Stimulated activated CD8-positive, alpha-beta memory T cell treated with anti-CD3 and anti-CD28 coated beads, Interleukin-12 subunit alpha, Interleukin-12 subunit beta, amount 100 ng/mL, for 4 hours (primary cell): ENCODE measurements around the gene PLIN3.
"Not testable (repeated sequence)": the region's sequence is repeated elsewhere in the genome, so short reads cannot be mapped to it uniquely, and the experiment has no call there.

Experiments
- DNase-seq: peaks from one replicate; pipeline ENCODE4 v3.0.0-alpha.2; 2020; ENCODE audit warnings: low read depth

The PLIN3 gene

GRCh38 chr19:4891066-4891465 lies 23.6 kb upstream of the PLIN3 start:
- DNase-seq, result no peak

- no peak for DNase-seq
Observed at GRCh38 chr19:4889034-4889815, 21.8 kb upstream of the PLIN3 start.

GRCh38 chr19:4887803-4888202 lies 20.3 kb upstream of the PLIN3 start:
- not testable (repeated sequence) for DNase-seq

- DNase-seq, result not testable (repeated sequence)
Observed at GRCh38 chr19:4884993-4885392, 17.5 kb upstream of the PLIN3 start.

GRCh38 chr19:4882874-4883273 lies 15.4 kb upstream of the PLIN3 start:
- not testable (repeated sequence) for DNase-seq

GRCh38 chr19:4879041-4879440 lies 11.6 kb upstream of the PLIN3 start:
- no peak for DNase-seq

GRCh38 chr19:4878491-4878968 lies 11.1 kb upstream of the PLIN3 start:
- no peak for DNase-seq

GRCh38 chr19:4877753-4878490 lies 10.5 kb upstream of the PLIN3 start:
- no peak for DNase-seq

- no peak for DNase-seq
Observed at GRCh38 chr19:4873930-4874329, 6.5 kb upstream of the PLIN3 start.

GRCh38 chr19:4871711-4872110 lies 4.2 kb upstream of the PLIN3 start:
- DNase-seq, result no peak

- DNase-seq, result no peak
Observed at GRCh38 chr19:4870025-4870700, 2.7 kb upstream of the PLIN3 start.

- DNase-seq, result no peak
Observed at GRCh38 chr19:4868286-4868834, 893 bp upstream of the PLIN3 start.

GRCh38 chr19:4866595-4867424 lies 657 bp downstream of the PLIN3 start:
- peak; percentile 47 for DNase-seq

GRCh38 chr19:4861147-4861546 lies 6.3 kb downstream of the PLIN3 start:
- no peak for DNase-seq

- no peak for DNase-seq
Observed at GRCh38 chr19:4859697-4860096, 7.8 kb downstream of the PLIN3 start.

GRCh38 chr19:4856468-4856867 lies 11.0 kb downstream of the PLIN3 start:
- not testable (repeated sequence) for DNase-seq

GRCh38 chr19:4853506-4853905 lies 14.0 kb downstream of the PLIN3 start:
- not testable (repeated sequence) for DNase-seq

- DNase-seq, result no peak
Observed at GRCh38 chr19:4852484-4852883, 15.0 kb downstream of the PLIN3 start.

GRCh38 chr19:4851551-4852290 lies 15.7 kb downstream of the PLIN3 start:
- peak; percentile 56 for DNase-seq

GRCh38 chr19:4849019-4849418 lies 18.4 kb downstream of the PLIN3 start:
- no peak for DNase-seq
